ENCODE data around the gene HCN4. TPM values are rescaled to one million over a fixed set of nuclear protein-coding genes. Genes with fewer than 3 reads are reported as not detected.

HCN4 gene
- total RNA-seq, 1 donor = not detected

GRCh38 chr15:73382115-73382514, 13.4 kb upstream of the HCN4 start:
- no peak for DNase-seq (ENCODE audit: low read depth)
- TF ChIP-seq CTCF (IDR thresholded peaks at IDR 0.05; ENCODE audit: insufficient read depth, low read length) = no peak
- no peak overlapping the region for H3K4me3 ChIP-seq (ENCODE audit: low read depth, low read length)

DNA sequence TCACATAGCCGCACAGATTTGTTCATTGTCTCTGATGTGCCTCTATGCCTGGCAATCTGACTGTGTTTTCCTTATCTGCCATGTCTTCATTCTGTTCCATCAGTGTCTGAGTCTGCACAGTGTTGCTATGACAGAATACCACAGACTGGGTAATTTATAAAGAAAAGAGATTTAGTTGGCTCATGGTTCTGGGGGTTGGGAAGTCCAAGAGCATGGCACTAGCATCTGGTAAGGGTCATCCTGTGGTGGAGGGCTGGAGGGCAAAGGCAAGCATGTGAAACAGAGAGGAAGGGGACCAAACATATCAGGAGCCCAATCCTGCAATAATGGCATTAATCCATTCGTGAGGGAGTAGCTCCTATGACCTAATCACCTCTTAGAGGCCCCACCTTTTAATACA, 11.9 kb upstream of the HCN4 start:
- TF ChIP-seq CTCF (IDR thresholded peaks at IDR 0.05; ENCODE audit: insufficient read depth, low read length) = no peak
- DNase-seq (ENCODE audit: low read depth) = no peak
- H3K4me3 ChIP-seq (ENCODE audit: low read depth, low read length) = no peak overlapping the region

DNA sequence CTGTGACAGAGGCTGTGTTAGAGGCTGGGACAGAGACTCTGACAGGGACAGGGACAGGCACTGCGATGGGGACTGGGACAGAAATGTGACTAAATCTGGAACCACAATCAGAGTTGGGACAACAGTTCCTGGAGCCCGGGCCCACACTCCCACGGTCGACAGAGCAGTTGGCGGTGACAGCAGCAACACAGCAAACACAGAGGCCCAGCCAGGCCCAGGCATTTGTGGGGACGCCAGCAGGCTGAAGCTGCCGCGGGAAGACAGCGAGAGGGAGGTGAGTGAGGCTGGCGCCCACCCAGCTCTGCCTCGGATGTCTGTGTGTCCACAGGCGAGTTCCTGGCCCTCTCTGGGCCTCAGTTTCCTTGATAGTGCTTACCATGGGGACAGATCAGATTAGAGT, 9.3 kb upstream of the HCN4 start:
- no peak overlapping the region for H3K4me3 ChIP-seq (ENCODE audit: low read depth, low read length)
- TF ChIP-seq CTCF (IDR thresholded peaks at IDR 0.05; ENCODE audit: insufficient read depth, low read length) = no peak
- DNase-seq (ENCODE audit: low read depth) = no peak

DNA sequence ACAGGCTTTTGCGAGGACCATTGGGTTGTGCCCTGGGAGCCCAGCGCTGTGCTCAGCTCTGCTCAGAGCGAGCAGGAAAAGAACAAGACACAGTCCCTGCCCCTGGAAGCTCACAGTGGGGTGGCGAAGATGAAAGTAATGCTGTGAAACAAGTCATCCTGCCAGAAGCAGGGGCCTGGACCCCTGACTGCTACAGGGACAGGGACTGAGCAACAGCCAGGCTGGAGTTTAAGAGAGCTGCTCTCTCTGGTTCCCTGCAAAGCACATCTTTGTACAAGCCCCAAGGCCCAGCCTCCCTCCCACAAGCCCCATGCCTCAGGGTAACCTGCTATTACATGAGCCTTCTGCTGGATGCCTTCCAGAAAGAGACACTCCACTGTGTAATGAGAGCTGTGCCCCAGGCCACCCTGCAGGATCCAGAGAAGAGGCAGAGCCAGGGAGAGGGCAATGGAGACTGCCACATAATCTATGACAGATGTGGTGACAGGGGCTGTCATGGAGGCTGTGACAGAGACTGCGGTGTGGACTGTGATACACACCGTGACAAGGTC, 7.1 kb upstream of the HCN4 start:
- TF ChIP-seq CTCF (IDR thresholded peaks at IDR 0.05; ENCODE audit: insufficient read depth, low read length) = no peak
- no peak overlapping the region for H3K4me3 ChIP-seq (ENCODE audit: low read depth, low read length)
- no peak for DNase-seq (ENCODE audit: low read depth)

DNA sequence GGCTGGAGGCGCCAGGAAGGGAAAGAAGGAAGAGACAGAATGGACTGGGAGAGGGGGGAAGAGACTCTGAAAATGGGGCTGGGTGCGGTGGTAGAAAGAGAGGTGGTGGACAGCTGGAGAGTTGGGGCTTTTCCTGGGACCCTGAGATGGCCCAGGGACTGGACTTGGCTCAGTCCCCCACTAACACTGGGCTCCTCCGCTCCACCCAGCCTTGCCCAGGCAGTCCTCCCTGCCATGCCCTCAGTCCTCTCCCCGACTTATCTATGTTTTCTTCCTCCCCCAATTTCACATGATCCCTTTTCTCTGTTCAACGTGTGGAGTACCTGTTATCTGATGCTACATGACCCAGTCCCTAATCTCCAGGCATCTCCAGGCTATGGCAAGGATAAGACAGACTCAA, 6.3 kb upstream of the HCN4 start:
- no peak overlapping the region for H3K4me3 ChIP-seq (ENCODE audit: low read depth, low read length)
- TF ChIP-seq CTCF (IDR thresholded peaks at IDR 0.05; ENCODE audit: insufficient read depth, low read length) = no peak
- no peak for DNase-seq (ENCODE audit: low read depth)

DNA sequence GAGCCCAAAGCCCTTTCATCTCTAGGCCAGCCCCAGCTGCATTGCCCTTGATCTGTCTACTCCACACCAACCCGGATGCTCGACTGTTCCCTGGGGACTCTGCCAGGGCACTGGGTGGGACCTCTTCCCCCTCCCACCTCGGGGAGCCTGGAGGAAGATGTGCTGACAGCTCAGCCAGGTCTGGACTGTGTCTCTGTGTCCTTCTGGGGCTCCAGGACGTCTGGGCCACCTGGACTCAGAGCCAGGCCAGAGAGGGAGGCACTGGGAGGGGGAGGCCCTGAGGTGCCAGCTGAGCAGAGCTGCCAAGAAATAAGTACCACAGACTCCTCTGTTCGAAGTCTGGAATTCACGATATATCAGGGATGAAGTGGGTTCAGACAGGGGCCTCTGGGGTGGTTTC, 5.8 kb upstream of the HCN4 start:
- TF ChIP-seq CTCF (IDR thresholded peaks at IDR 0.05; ENCODE audit: insufficient read depth, low read length) = no peak
- H3K4me3 ChIP-seq (ENCODE audit: low read depth, low read length) = no peak overlapping the region
- no peak for DNase-seq (ENCODE audit: low read depth)

DNA sequence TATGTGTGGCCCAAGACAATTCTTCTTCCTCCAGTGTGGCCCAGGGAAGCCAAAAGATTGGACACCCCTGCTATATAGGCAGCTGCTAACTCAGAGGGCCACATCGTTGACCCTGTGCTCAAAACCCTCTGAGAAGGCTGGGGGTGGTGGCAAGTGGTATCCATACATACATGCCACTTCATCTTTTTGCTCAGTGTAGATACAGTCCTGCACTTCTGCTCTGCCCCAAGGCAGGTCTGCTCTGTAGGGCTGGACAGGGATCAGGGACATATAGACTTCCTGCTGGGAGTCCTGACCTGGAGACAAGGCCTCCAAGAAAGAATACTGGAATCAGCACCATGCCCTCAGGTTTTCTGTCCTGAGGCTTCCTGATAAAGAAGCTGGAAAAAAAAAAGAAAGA, 4.5 kb upstream of the HCN4 start:
- TF ChIP-seq CTCF (IDR thresholded peaks at IDR 0.05; ENCODE audit: insufficient read depth, low read length) = no peak
- no peak for DNase-seq (ENCODE audit: low read depth)
- H3K4me3 ChIP-seq (ENCODE audit: low read depth, low read length) = no peak overlapping the region
